NCI-H748 treated with DMSO at 0.1 percent for 48 hours (cell line): ENCODE measurements around the gene TECPR2.
"Not testable (repeated sequence)": the region's sequence is repeated elsewhere in the genome, so short reads cannot be mapped to it uniquely, and the experiment has no call there.

ENCODE experiments used
- DNase-seq: peaks from one replicate; lab custom pipeline; 2025; lab: John Stamatoyannopoulos, UW

Gene TECPR2, protein sequence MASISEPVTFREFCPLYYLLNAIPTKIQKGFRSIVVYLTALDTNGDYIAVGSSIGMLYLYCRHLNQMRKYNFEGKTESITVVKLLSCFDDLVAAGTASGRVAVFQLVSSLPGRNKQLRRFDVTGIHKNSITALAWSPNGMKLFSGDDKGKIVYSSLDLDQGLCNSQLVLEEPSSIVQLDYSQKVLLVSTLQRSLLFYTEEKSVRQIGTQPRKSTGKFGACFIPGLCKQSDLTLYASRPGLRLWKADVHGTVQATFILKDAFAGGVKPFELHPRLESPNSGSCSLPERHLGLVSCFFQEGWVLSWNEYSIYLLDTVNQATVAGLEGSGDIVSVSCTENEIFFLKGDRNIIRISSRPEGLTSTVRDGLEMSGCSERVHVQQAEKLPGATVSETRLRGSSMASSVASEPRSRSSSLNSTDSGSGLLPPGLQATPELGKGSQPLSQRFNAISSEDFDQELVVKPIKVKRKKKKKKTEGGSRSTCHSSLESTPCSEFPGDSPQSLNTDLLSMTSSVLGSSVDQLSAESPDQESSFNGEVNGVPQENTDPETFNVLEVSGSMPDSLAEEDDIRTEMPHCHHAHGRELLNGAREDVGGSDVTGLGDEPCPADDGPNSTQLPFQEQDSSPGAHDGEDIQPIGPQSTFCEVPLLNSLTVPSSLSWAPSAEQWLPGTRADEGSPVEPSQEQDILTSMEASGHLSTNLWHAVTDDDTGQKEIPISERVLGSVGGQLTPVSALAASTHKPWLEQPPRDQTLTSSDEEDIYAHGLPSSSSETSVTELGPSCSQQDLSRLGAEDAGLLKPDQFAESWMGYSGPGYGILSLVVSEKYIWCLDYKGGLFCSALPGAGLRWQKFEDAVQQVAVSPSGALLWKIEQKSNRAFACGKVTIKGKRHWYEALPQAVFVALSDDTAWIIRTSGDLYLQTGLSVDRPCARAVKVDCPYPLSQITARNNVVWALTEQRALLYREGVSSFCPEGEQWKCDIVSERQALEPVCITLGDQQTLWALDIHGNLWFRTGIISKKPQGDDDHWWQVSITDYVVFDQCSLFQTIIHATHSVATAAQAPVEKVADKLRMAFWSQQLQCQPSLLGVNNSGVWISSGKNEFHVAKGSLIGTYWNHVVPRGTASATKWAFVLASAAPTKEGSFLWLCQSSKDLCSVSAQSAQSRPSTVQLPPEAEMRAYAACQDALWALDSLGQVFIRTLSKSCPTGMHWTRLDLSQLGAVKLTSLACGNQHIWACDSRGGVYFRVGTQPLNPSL (N-terminal part only)

DNA sequence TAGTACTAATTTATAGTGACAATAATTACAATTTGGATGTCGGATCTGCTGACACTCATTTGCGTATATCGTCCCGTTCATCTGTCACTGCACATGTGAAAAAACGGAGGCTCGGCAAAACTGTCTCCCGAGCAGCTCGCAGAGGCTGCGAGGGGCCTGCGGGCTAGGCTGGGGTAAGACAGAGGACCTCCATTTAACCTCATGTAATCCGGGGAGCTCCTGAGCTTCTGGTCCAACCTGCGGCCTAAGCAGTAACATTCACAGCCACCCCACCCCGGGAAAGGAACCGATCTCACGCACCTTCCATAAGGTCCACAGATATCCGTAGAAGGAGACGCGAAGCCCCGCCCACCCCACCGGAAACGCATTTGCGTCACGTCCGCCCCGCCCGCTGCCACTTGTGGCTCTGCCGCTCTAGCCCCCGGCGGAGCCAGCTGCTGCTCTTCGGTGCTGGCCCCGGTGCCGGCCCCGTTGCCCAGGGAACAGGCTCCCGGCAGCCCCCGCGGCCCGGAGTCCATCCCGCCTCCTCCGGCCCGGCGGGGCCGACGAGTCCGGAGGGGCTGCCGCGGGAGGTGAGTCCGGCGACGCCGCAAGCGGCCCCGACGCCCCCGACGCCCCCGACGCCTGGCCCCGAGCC is at the start of gene TECPR2, which contains the start of gene CINP:
Gene TECPR2 (plus strand): TSS at position 397 of the 637 bp plus-strand sequence. CDS start 13,781 bp downstream, outside the sequence.
Gene CINP (minus strand): TSS at position 346 of the 637 bp plus-strand sequence. CDS start 39 bp downstream, at position 307.
- DNase-seq: peak; percentile 93

DNA sequence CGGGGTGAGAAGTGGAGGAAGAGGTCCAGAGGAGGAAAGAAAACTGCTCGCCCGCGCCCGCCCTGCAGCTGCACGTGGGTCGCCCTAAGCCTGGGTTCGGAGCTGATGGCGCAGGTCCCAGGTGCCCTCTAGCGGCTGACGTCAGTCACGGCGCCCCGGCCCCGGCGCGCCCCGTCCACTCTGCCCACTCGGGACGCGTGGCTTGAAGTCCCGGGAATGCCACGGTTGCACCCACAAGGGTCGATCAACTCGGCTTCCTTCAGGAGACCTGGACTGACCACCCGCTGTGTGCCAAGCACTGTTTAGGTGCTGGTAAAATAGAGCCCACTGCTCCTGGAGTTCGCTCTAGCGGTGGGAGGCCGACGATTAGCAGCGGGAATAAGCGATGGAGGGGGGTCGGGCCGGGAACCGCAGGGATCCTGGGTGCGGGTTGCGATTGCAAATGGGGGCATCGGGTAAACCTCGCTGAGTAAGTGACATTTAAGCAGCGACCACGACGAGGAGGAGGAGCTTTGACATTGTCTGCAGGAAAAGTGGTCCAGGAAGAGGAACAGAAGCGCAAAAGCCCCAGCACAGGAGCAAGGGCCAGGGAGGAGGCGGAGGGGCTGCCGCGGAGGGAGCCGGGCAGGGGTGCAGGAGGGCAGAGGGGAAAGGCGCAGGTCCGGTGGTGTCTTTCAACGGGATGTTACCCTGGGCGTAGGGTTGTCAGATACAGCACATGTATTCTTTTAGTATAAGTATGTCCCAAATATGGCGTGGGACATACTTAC is 48.3 kb upstream of the TECPR2 start:
- DNase-seq: peak; percentile 82

DNA sequence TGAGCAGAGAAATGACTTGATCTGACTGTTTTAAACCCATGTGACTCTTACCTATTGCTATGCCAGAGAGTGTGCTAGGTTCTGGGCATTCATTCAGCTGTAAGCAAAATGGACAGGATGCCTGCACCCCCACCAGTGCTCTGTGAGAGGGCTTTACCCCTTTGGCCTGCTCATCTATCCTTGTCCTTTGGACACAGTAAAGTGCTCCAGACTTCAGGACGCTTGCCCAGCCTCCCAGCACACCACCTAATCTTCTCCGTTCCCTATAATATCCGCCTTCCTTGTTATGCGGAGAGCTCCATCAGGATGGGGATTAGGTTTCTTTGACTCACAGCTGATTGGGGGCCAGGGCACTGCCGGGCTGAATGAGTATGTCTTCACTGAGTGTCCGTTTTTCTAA is 47.6 kb upstream of the TECPR2 start:
- DNase-seq: no peak

- peak; percentile 64 for DNase-seq
Measured at GRCh38 chr14:102316338-102316742, 46.4 kb upstream of the TECPR2 start.

GRCh38 chr14:102316743-102317563 is 45.8 kb upstream of the TECPR2 start:
- peak; percentile 88 for DNase-seq

- DNase-seq: peak; percentile 55
Measured at GRCh38 chr14:102317564-102318248, 45.0 kb upstream of the TECPR2 start.

GRCh38 chr14:102318781-102319276 is 43.9 kb upstream of the TECPR2 start:
- no peak for DNase-seq

DNA sequence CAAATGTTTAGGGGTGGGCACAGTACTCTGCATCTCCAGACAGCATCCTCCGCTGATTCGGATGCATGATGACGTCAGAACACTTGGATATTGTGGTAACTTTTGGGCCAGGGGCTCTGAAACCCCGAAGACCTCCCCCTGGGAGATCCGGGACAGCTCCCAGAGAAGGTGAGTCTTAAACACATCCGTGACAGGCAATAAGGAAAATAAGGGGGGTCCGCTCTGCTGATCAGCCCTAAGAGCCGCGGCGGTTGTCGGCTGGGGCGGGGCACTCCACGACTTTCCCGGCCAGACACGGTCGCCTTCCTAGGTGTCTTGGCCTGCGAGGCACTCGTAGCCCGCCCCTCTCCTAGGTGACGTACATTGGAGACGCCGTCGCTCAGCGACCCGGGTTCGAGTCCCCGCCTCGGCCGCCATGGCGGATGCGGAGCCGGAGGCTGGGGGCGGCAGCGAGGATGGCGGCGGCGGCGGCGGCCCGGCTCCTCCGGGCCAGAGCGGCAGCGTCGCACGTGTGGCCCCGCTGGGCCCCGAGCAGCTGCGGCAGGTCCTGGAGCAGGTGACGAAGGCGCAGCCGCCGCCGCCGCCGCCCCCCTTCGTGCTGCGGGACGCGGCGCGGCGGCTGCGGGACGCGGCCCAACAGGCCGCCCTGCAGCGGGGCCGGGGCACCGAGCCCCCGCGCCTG is 43.2 kb upstream of the TECPR2 start, which contains the start of gene ZNF839:
Gene ZNF839 (plus strand): TSS at position 396 of the 682 bp plus-strand sequence. CDS start 20 bp downstream, at position 416.
- peak; percentile 66 for DNase-seq

DNA sequence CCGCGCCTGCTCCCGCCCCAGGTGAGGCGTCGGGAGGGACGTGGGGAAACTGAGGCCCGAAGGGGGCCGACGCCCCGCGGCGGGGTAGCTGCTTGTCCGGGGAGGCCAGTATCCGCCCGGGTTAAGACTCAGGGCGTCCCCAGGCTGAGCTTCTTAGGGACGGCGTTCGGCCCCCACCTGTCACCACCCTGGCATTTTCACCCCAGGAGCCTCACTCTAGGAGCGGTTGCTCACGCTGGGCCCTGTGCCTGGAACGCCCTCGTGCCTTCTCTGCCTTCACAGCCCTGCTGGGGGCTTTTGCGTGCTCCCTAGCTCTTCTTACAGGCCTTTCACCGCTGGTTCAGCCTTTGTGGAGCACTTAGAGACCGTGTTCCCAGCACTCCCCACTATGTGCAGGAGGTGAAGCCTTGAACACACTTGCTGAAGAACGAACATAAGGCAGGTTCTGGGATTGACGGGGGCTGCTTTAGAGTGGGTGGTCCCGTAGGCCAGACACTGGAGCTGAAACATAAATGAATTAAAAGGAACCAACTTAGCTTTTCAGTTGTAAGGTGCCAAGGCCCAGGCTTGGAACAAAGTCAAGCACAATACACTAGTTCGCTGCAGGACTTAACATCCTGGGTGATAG is 42.6 kb upstream of the TECPR2 start:
- no peak for DNase-seq

DNA sequence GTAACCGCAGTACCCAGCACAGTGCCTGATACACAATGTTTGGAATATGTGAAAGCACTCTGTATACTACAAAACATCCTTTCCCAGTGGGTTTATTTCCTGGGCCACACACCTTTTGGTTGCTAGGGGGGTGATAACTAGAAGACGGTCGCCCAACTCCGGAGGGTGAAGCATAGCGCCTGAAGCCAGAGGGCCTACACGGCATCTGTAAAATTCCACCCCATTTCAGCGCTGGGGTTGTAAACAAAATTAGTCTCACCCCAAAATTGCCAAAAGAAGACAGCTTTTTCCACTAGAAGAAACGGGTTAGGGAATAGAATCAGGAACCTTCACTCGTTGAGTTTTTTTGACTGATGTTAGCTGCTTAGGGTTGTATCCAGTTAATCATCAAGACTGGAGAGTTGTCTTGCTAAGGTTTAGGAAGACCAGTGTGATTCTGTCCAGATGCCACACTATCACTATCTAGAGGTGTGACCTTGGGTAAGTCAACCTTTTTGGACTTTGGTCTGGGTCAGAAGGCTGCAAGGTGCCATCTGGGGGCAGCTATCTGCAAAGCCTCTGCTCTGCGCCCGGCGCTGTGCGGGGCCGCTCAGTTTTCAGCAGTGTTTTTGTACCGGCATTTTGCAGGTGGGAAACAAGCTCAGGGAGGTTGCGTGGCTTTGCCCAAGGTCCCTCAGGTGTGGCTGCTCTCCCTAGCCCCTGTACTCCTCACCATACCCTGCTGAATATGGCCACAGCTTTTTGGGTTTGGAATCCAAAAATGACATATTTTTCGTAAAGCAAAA is 41.9 kb upstream of the TECPR2 start:
- DNase-seq: no peak

DNA sequence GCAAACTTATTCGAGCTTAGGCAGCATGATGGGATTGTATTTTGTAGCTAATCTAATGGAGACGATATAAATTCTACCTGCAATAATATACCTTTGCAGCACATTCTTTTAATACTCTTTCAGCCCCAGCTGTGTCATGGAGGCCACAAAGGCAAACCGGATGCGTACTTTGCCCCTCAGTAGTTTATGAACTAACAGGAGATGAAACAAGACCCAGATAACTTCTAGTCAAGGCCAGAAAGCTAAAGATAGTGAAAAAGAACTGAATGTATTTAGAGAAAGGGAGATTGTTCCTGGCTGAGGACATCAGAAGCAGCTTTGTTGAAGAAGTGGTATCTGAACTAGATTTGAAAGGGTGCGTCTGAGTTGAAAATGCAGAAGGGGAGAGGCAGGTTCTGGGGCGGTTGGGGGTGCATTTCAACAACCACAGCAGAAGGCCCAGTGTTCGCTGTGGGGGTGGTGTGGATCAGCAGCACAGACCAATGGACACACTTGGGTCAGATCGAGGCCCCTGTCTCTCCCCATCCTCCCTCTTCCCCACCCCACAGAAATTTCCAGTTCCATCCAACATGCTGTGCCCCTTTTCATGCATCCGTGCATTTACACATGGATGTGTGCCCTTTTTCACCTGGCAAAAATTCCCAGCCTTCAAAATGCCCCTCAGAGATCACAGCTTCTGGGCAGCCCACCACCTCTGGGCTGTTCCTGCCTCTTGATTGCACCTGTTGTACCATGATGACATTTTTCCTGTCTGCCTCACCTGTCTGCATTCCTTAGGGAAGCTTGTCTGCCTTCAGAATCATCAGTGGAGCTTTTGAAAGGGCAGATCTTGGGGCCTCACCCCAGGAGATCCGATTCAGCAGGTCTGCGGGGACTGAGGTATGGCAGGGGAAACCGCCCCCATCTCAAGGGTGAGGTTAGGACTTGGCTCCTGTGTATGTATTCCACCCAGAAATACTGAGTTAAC is 41.0 kb upstream of the TECPR2 start:
- no peak for DNase-seq

- DNase-seq: peak; percentile 28
Measured at GRCh38 chr14:102323102-102323501, 39.6 kb upstream of the TECPR2 start.

GRCh38 chr14:102325791-102326345 is 36.9 kb upstream of the TECPR2 start:
- DNase-seq: no peak

DNA sequence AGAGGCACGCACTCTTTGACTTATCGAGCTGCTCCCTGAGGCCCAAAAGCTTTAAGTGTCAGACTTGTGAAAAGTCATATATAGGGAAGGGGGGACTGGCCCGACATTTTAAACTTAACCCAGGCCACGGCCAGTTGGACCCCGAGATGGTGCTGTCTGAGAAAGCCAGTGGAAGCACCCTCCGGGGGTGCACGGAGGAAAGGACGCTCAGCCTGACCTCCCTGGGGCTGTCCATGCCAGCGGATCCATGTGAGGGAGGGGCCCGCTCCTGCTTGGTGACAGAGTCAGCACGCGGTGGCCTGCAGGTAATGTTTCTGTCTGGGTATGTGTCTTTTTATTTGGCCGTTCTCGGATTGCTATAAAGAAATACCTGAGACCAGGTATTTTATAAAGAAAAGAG is 36.2 kb upstream of the TECPR2 start:
- no peak for DNase-seq

GRCh38 chr14:102329381-102329780 is 33.4 kb upstream of the TECPR2 start:
- not testable (repeated sequence) for DNase-seq
